ENCODE data around the gene PDE10A.

PDE10A gene

DNA sequence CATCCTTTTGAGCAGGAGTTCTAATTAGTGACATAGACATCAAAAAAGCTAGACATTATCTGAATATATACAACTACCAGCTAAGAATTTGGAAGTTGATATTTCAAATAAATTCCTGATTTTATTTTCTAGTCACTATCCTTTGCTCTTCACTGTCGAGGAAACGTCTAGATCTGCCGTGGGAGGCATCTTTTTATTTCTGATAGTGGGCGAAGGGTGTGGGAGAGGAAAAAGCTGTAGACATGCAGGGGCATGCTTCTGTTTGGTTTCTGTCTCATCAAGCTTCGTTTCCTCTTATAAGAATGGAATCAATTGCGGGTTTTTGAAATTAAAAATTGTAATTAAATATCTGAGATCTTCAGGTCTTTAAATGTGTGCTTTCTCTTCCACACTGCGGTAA is 337.4 kb downstream of the PDE10A start:
- no peak for DNase-seq

DNA sequence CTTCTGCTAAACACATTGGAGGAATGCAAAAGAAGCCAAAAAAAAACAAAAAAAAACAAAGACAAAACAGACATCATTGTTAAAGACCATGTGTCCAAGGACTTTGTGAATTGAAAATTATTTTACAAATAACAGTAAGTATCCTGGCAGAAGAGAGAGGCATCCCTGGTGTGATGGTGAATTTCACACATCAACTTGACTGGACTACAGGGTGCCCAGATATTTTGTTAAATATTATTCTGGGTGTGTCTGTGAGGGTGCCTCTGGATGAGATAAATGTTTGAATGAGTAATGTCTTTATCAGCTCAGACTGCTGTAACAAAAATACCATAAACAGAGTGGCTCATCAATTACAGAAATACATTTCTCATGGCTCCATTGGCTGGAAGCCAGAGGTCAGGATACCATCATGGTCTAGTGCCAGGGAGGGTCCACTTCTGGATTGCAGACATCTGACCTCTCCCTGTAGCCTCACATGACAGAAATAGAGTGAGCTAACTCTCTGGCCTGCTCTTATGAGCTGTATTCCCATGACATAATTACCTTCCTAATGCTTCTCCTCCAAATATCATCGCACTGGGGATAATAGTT is 341.4 kb downstream of the PDE10A start:
- no peak for DNase-seq

DNA sequence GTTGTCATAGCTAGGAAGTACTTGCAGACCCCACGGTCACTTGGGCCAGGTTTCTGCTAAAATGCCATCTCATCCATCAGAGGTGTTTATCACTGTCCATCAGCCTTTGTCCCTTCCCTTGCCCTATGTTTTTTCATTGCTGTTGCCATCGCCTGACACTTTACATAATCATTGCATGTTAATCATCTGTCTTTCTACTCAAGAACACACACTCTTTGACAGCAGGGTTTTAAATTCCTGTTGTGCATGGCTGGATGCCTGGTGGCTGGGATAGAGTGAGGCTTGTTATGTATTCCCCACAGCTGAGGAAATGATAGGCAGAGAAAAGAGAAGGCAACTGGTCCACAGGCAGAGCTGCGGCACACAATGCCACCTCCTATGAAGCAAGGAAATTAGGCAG is 341.9 kb downstream of the PDE10A start:
- DNase-seq = no peak

DNA sequence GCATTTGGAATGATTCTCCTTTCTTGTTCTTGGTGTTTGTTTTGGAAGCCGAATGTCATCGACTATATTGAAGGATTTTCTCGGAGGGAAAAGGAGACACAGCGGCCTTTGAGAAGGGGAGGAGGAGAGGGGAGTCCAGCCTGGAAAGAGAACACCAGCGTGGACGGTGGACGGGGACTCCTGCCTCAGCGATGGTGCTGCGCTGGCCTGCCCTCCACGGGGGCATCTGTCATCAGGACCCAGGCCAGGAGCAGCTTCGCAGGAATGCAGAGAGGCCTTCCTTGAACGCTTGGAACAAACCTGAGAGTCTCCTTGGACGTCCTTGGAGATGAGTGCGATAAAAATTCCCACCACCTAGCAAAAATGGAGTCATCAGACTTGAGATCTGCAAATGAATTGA is 345.3 kb downstream of the PDE10A start:
- no peak for DNase-seq

DNA sequence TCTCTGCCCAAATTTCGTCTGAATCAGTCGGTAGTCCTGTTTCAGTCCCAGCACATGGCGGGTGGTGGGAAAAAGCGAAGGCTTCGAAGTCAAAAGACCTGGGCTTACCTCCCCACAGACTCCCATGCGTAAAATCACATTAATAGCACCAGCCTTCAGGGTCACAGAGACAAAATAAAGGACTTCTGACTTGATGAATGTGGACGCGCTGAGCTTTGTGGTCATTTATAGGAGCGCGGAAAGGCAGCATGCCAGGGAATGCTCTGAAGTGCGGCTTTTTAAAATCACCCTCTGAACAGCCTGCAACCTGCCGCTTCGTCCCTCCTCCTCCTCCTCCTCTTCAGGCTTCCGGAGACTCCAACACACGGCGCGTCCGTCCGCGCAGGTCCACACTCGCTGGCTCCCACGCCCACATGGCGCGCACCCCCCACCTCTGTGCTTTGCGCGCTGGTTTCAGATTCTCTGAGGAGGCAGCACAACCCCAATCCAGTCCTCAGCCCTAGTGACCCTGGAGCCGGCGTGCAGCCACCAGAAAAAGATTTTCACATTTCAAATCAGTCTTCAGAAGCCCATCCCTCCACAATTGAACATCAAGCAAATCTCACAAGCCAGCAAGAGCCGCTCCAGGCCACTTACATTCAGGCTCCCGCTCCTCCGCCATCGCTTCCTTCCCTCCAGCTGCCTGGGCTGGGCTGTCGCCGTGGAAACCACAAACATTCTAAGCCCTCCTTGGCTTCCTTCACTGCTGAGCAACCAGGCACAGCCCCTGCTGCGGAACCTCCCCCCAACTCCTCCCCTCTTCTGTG is 353.9 kb downstream of the PDE10A start, which contains the start of gene C6orf118:
C6orf118 (minus strand) TSS at position 680 of the 806 bp plus-strand sequence; CDS start at position 661, 19 bp downstream.
- peak; percentile 7 for DNase-seq

DNA sequence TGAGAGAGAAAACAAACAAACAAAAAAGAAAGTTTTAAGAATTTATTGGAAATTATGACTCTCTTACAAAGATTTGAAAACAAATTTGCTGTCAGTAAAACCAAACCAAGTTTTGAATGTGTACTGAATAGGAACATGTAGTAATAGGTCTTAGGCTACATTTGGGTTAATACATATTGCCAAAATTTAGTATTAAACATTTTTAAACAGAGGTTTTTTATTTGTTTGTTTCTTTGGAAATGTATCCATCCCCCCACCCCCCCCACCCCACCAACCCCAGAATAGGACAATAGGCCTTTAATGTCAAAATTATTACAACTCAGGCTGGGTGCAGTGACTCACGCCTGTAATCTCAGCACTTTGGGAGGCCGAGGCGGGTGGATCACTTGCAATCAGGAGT is 356.1 kb downstream of the PDE10A start:
- no peak for DNase-seq

DNA sequence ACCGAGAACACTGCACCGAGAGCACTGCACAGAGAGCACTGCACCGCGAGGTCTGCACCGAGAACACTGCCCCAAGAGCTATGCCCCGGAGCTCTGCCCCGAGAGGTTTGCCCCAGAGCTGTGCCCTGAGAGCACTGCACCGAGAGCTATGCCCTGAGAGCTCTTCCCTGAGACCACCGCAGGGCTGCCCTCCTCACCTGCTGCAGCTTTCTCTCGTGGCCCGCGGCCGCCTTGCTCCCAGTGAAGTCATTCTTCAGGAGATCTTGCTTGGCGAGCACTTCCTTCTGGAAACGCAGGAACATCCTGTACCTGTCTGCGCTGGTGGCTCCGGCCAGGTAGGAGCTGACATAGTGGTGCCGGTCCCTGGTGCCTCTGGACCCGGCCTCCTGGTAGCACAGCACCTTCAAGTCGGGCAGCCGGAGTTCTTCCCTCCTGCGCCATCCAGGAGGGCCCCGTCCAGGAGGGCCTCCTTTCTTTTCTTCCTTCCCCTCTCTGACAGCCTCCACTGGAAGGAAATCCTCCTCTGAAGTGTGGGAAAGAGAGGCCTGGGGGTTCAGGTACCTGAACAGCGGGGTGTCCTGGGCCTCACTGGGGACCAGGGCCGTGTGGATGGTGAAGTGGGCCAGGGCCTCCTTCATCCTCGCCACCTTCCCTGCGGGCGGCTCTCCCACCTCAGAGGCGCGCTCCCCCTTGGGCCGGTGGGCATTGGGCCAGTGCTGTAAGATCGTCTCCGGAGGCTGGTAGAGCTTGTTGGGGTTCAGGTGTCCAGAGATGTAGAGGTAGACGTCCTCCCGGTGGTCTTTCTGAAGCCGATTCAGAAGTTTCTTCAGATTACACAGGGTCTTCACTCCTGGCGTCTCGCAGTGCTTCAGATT is 361.4 kb downstream of the PDE10A start:
- DNase-seq = no peak

DNA sequence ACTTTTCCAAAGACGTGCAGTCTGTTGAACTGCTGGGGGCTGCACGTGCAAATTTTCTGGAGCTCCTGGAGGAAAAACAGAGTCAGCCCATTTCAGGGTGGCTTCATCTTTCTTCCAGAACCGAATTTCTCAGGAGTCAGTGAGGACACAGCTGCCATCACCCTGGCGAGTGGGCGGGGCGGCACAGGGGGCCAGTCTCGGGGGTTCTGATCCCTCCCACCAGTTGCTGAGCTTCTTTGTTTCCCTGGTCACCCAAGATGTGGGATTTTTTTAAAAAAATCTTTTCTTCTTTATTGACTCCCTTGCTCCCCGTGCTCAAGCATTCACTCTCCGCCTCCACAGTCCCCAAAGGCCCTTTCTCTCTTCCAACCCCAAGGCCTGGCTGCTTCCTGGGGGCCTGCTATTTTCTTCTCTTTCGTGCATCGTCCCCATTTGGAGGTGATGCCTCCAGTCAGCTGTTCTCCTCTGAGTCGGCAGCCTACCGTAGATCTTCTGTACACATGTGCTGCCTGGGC is 362.6 kb downstream of the PDE10A start:
- no peak for DNase-seq

DNA sequence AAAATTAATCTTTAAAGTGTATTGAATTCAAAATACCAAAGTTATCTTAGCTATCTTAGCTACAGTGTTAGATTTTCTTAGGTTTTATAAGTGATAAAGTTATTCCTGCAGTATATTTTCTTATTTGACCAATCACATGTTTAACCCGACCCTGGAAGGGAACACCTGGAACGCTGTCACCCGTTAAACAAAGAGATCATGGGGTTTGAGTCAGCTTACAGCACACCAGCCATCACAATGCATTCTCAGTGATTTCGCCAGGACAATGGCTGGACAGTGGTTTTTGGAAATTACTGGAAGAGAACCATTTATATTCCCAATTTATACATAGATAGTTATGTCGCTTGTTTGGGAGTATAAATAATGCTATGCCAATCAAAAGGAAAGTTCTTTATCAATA is 364.2 kb downstream of the PDE10A start:
- DNase-seq = no peak

DNA sequence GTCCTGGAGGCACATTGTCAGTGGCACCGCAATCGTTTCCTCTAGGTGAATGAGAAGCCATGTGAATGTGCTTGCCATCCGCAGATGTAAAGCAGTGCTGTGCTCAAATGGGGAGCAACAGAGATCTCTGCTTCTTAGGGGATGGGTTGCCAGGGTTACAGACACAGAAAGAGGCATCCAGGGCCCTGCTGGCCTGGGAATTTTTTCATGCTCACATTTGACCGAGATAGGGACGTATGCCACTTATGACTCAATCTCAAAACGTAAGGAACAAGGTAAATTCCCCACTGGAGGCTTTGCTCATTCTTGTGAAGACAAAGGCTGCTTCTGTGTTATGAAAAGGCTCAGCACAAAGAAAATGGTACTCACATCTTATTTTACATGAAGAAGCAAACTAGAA is 364.6 kb downstream of the PDE10A start:
- DNase-seq = no peak

DNA sequence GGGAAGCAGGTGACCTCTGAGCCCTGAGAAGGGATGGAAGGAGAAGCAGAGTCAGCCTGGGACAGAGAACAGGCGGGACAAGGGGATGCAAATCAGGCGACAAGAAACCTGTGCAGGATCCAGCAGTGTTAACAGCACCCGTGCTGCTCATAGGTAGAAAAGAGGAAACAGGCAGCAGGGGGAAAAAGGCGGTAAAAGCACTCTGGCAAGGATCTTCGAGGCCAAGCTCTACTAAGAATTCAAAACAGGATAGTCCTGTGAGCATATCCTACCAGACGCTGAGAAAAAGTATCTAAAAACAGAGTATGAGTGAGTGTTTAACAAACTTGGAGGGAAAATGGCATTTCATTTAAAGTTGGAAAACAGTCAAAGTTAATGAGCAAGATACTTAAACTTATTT is 370.4 kb downstream of the PDE10A start:
- no peak for DNase-seq

All from NCI-H1436 (cell line).